Islet of Langerhans (tissue), 1 donor: ENCODE results near the gene TP73.

ENCODE experiments used
- FAIRE-seq: peaks from one replicate; lab custom pipeline; 2011; peaks lifted over from hg19 to GRCh38; lab: Jason Lieb, UNC

TP73 gene

GRCh38 chr1:3651930-3652547 lies at the start of gene TP73:
TP73 (plus strand) TSS chr1:3652516; CDS start chr1:3682366, 29,850 bp downstream.
- no peak for FAIRE-seq

- no peak for FAIRE-seq
Measured at GRCh38 chr1:3603156-3603555, 49.2 kb upstream of the TP73 start.

DNA sequence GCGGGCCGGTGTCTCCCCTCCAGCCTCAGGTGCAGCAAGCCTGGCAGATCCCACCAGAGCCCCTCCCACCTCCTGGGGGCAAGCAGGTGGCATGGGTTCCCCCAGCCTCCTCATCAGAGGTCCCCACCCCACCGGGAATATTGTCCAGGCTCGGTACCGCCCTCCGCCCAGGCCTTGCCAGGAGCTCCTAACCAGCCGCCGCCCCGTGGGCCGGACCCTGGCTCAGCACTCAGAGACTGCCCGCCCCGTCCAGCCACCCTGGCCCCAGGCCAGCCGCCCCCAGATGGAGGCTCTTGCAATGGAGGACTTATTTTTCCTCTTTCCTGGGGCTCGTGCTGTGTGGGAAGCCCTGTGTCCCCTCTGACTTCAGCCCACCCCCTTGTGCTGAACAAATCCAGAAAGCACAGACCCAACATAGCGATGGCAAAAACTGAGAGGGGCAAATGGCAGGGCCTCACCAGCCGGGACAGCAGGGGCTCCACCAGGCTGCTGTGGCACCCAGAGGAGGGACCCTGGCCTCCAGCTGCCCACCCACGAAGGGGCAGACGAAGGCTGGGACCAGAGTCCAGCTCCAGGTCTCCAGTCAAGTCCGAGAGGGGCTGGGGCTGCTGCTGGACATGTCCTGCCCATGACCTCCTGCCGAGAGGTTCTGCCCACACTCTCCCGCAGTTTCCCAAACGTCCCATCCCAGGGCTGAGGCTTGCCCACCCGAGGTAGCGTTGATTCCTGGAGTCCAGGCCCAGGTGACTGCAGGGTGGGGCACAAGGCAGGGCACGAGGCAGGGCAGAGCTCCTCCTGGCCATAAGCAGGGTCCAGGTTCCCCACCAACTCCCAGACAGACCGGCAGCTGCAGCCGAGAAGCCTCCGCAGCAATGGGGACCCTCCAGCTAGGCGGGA lies 48.5 kb upstream of the TP73 start:
- FAIRE-seq, result no peak

GRCh38 chr1:3604468-3604974 lies 47.8 kb upstream of the TP73 start:
- no peak for FAIRE-seq

- FAIRE-seq, result no peak
Measured at GRCh38 chr1:3604997-3605823, 47.1 kb upstream of the TP73 start.

- no peak for FAIRE-seq
Measured at GRCh38 chr1:3606779-3607702, 45.3 kb upstream of the TP73 start.

GRCh38 chr1:3607703-3608065 lies 44.6 kb upstream of the TP73 start:
- no peak for FAIRE-seq

DNA sequence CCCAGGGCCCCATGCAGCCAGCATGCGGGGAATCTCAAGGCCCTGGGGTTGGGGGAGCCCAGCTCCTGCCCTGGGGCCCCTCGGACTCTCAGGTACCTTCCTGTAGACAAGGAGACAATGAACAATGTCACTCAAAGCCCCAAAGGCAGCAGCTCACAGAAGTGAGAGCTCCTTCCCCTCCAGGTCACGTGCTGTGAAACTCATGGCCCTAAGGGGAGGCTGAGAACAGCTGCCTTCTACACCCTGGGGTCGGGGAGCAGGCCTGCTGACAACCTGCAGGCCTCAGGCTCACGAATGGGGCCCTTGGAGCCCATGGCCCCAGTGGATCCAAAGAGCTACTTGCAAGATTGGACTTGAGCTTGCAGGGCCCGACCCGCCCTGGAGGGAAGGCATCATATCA lies 44.2 kb upstream of the TP73 start:
- FAIRE-seq, result no peak

GRCh38 chr1:3609016-3609768 lies 43.1 kb upstream of the TP73 start:
- FAIRE-seq, result no peak

DNA sequence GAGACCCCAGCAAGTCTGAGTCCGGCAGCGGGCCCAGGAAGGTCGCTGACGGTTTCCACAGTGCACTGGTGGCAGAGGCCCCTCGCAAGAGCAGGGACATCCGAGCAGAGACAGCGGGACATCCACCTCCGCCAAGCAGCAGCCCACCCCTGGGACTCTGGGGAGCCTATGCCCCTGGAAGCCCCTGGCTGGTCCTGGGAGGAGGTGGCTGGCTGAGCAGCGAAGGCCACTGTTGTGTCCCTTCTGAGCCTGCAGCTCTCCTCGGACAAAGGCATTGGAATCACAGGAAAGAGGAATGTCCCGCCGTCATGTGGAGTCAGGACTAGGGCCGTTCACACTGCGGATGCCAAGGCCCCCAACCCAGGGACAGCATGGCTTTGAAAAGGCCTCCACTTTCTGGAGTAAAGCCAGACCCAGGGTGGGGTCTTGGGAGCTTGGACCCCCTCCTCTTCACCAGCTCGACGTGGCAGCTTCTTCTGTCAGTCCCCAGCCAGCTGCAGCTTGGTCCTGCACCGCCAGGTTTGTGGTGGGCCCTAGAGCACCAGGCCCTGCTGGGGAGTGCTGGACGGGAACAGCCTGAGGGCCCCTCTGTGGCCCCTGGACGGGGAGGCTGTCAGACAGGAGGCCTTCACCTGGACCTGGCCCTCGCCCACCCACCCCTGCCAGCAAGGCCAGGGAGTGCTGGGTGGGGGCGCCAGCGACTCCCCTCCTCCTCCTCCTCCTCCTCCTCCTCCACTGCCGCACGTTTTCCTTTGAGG lies 42.4 kb upstream of the TP73 start:
- no peak for FAIRE-seq

GRCh38 chr1:3610527-3611169 lies 41.7 kb upstream of the TP73 start:
- no peak for FAIRE-seq

- no peak for FAIRE-seq
Measured at GRCh38 chr1:3611170-3612019, 40.9 kb upstream of the TP73 start, which contains the start of gene MEGF6. MEGF6 (minus strand) TSS chr1:3611508; CDS start chr1:3611268, 240 bp downstream.

GRCh38 chr1:3612123-3612522 lies 40.2 kb upstream of the TP73 start:
- no peak for FAIRE-seq

DNA sequence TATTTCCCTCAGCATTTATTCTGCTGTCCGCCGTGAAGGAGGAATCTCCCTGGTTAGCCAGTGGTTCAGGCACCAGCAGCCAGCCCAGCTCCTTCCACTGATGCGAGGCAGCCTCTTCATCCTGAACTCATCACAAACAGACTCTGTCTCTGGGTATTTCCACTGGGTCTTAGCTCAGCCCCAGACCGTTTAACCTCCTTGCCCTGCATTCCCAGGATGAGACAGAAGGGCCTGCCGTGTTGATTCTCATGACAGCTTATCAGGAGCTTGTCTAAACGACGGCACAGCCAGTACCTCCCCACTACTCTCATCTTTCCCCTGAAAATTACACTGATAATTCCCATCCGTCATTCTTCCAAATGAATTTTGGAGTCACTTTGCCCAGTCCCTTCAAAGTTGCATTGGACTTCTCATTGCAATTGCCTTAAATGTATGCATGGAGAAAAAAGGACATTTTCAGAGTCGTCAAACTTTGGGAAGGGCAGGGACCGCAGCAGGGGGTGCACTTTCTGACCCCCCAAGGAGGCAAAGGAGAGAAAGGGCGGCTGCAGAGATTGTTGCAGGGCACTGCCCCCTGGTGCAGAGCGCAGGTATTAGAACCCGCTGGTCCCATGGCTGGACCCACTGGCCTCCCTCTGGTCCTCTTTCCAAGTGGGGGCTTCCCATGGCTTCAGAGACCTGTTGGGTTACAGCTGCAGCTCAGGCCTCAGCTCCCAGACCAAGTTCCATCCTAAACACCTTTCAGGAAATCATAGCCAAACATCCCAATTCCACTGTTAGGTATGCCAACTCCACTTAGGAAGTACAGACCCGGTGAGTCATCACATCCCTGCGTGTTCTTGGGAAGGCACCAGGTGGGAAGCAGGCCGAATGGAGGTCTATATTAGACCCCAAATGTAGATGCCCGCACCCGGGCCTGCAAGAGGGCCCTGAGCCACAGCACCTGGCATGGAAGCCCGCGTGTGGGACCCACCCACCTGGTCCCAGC lies 37.3 kb upstream of the TP73 start:
- no peak for FAIRE-seq

DNA sequence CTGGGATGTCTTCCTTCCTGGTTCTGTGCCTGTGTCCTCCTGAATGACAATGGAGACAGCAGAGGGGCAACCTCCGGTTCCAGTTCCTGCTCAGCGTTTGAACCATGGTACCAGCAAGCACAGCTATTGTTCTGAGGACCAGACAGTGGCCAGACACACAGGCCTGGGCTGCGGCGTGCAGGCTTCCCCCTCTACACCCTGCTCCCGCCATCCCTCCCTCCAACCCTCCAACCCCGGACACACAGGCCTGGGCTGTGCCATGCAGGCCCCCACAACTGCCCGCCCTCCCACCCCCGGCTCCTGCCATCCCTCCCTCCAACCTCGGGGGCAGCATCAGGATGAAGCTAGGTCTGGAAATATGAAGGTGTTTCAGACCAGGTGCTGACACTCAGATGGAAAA lies 35.5 kb upstream of the TP73 start:
- FAIRE-seq, result no peak

- no peak for FAIRE-seq
Measured at GRCh38 chr1:3617806-3618345, 34.4 kb upstream of the TP73 start.

DNA sequence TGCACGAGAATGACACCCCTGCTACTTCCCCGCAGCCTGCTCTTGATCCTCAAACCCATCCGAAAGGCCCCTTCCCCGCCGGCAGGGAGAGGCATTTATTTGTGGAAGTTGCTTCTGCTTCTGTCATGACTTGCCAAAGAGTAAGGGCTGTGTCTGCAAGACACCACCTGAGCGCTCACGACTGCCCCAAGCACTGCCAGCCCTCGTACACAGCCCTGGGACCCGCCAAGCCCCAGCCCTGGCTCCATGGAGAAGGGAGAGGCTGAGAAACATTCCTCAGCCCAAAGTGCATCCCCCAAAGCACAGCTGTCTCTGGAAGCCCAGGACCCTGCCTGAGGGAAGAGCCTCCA lies 33.8 kb upstream of the TP73 start:
- FAIRE-seq, result no peak
